GM12878 (cell line): Measurements from ENCODE around the gene YY1. TPM values are rescaled to one million over a fixed set of nuclear protein-coding genes. Genes with fewer than 3 reads are reported as not detected.
A peak's percentile ranks its signal among the peaks of the same experiment; 100 is the strongest.

Experiments used
- BRCA1 ChIP-seq: IDR thresholded peaks from 2 replicates; pipeline ENCODE4 v1.6.1; 2011; ENCODE audit warnings: low read depth, low read length, improper control_type of control experiment
- CEBPB ChIP-seq, 2 experiments: fragments of 150-350 bp in 1 of 2; IDR thresholded peaks; 2 replicates each; pipeline ENCODE4 v1.6.1; 2012 to 2014; ENCODE audit warnings: low read depth in 2 of 2, low read length in 2 of 2, borderline replicate concordance in 1 of 2, inconsistent platforms in 1 of 2
- E4F1 ChIP-seq: fragments of 450-650 bp; IDR thresholded peaks from 2 replicates; pipeline ENCODE4 v1.6.1; 2018; ENCODE audit warnings: borderline replicate concordance, mild to moderate bottlenecking; ENCODE audit not compliant: partially characterized antibody
- EGR1 ChIP-seq, 2 experiments: IDR thresholded peaks; 1 replicate in 1 of 2; 2 replicates in 1 of 2; pipeline ENCODE4 v1.6.1; 2011 to 2012; ENCODE audit warnings: low read depth in 2 of 2, low read length in 2 of 2, borderline replicate concordance in 1 of 2, mild to moderate bottlenecking in 1 of 2, moderate library complexity in 1 of 2
- HCFC1 ChIP-seq: fragments of 150-350 bp; IDR thresholded peaks from 2 replicates; pipeline ENCODE4 v1.6.1; 2014; ENCODE audit warnings: low read length
- HSF1 ChIP-seq: fragments of 150-350 bp; IDR thresholded peaks from 2 replicates; pipeline ENCODE4 v1.6.1; 2014; ENCODE audit warnings: mild to moderate bottlenecking, low read depth, low read length
- IKZF2 ChIP-seq, 2 experiments: fragments of 450-650 bp; IDR thresholded peaks; 2 replicates each; pipeline ENCODE4 v1.6.1; 2017; ENCODE audit warnings: mild to moderate bottlenecking in 2 of 2, moderate library complexity in 2 of 2
- LARP7 ChIP-seq: fragments of 450-650 bp; IDR thresholded peaks from 2 replicates; pipeline ENCODE4 v1.6.1; 2017; ENCODE audit warnings: mild to moderate bottlenecking
- MEF2B ChIP-seq: fragments of 450-650 bp; IDR thresholded peaks from 2 replicates; pipeline ENCODE4 v1.6.1; 2018; ENCODE audit warnings: mild to moderate bottlenecking, moderate library complexity; ENCODE audit not compliant: partially characterized antibody, poor library complexity, severe bottlenecking
- MYC ChIP-seq: IDR thresholded peaks from 2 replicates; pipeline ENCODE4 v1.6.1; 2011; ENCODE audit warnings: mild to moderate bottlenecking, low read length, moderate library complexity, inconsistent platforms; ENCODE audit not compliant: insufficient read depth, insufficient replicate concordance, insufficient read length, severe bottlenecking
- NBN ChIP-seq: fragments of 450-650 bp; IDR thresholded peaks from 2 replicates; pipeline ENCODE4 v1.6.1; 2016
- NKRF ChIP-seq: fragments of 450-650 bp; conservative IDR thresholded peaks from 2 replicates; pipeline ENCODE4 v1.6.1; 2017; ENCODE audit warnings: mild to moderate bottlenecking, moderate library complexity
- NR2C2 ChIP-seq: IDR thresholded peaks from 2 replicates; pipeline ENCODE4 v1.6.1; 2011; ENCODE audit warnings: borderline replicate concordance, low read depth; ENCODE audit not compliant: control insufficient read depth, insufficient read length
- PML ChIP-seq: IDR thresholded peaks from 2 replicates; pipeline ENCODE4 v1.6.1; 2012; ENCODE audit warnings: low read length, inconsistent platforms
- SREBF2 ChIP-seq: IDR thresholded peaks from 2 replicates; pipeline ENCODE4 v1.6.1; 2012; ENCODE audit warnings: mild to moderate bottlenecking, low read length
- SUPT20H ChIP-seq: IDR thresholded peaks from 2 replicates; pipeline ENCODE4 v1.6.1; 2011; ENCODE audit warnings: low read depth, mild to moderate bottlenecking, low read length, moderate library complexity, borderline replicate concordance; ENCODE audit not compliant: control insufficient read depth
- YBX1 ChIP-seq: fragments of 450-650 bp; IDR thresholded peaks from 2 replicates; pipeline ENCODE4 v1.6.1; 2016; ENCODE audit warnings: antibody characterized with exemption
- YY1 ChIP-seq: IDR thresholded peaks from 2 replicates; pipeline ENCODE4 v1.6.1; 2011; ENCODE audit warnings: low read depth, mild to moderate bottlenecking, low read length
- ZBTB11 ChIP-seq: fragments of 450-650 bp; formaldehyde crosslinking; IDR thresholded peaks from 2 replicates; pipeline ENCODE4 v1.5.0; 2022; ENCODE audit warnings: mild to moderate bottlenecking, missing genetic modification characterization
- ZNF384 ChIP-seq: IDR thresholded peaks from 2 replicates; pipeline ENCODE4 v1.6.1; 2012; ENCODE audit warnings: low read depth, mild to moderate bottlenecking, low read length, improper control_type of control experiment, borderline replicate concordance
- polyA plus RNA-seq, 11 experiments: library from polyadenylated mRNA; depleted of rRNA in 4 of 11; unstranded in 6 of 11; stranded (reverse) in 5 of 11; fragments of >200 nt; fragmentation: Nextera tagmentation in 4 of 11; fragmentation: Illumina TruSeq in 1 of 11; extraction: Ambion mirVana in 4 of 11; extraction: Trizol in 1 of 11; gene quantifications; 1 replicate in 1 of 11; 2 replicates in 10 of 11; pipeline versions ENCODE4 v1.2.1 to v1.2.3, GENCODE V29; 2011 to 2016; ENCODE audit warnings: inconsistent platforms in 2 of 11, missing spikeins in 2 of 11, low read depth in 1 of 11
- total RNA-seq, 4 experiments: library from RNA; depleted of rRNA in 3 of 4; stranded (reverse); fragments of >200 nt in 3 of 4; fragmentation: Illumina TruSeq in 1 of 4; extraction: Trizol in 1 of 4; gene quantifications; 2 replicates each; pipeline versions ENCODE4 v1.2.1 to v1.2.3, GENCODE V29; 2013 to 2021

YY1 gene
- total and polyA plus RNA-seq, 10 of the 15 experiments (the other 5 are each of a cell fraction or from before 2014, with no cell fraction given) = 23.7 to 74.0 (median 39.9) TPM

GRCh38 chr14:100192672-100193416 is 46.1 kb upstream of the YY1 start (continued):
- TF ChIP-seq NKRF (no peak; the same call in 1 of the 2 replicates), HSF1 (no peak), BRCA1 (no peak), E4F1 (peak; percentile 50), YBX1 (no peak), LARP7 (peak; percentile 47), MYC (peak; percentile 17), NBN (0 out of 2 replicates have a peak, but pooled peaks have one; percentile 74), ZBTB11 (CRISPR knock-in tag) (no peak), EGR1 (IDR thresholded peaks at IDR 0.05; ENCODE audit: borderline replicate concordance in 1 of 2, low read depth in 2 of 2, low read length in 2 of 2) (no peak; a peak in 1 of 3 replicates), PML (no peak), IKZF2 (IDR thresholded peaks at IDR 0.05) (0 out of 4 replicates have a peak, but pooled peaks of 1 of the 2 experiments have one; percentile 7), SREBF2 (no peak; the same call in 1 of the 2 replicates), HCFC1 (peak; percentile 45; the same call in 1 of the 2 replicates), MEF2B (peak; percentile 20), SUPT20H (no peak), ZNF384 (no peak), NR2C2 (no peak), CEBPB (IDR thresholded peaks at IDR 0.05; ENCODE audit: borderline replicate concordance in 1 of 2, low read depth in 2 of 2, low read length in 2 of 2) (no peak), YY1 (peak; percentile 84)
